Renal cortex interstitium (tissue), 11 donors: Measurements from ENCODE around the gene S1PR4. TPM values are rescaled to one million over a fixed set of nuclear protein-coding genes. Genes with fewer than 3 reads are reported as not detected.
"Not testable (repeated sequence)": the region's sequence is repeated elsewhere in the genome, so short reads cannot be mapped to it uniquely, and the experiment has no call there.

Source experiments
- DNase-seq, 11 donors: peaks; one replicate each; pipeline ENCODE4 v3.0.0-alpha.2; 2013; ENCODE audit warnings: low read depth in 9 of 11, low spot score in 4 of 11; ENCODE audit errors: extremely low read depth in 1 of 11
- polyA plus RNA-seq, 3 donors: library from polyadenylated mRNA; unstranded; fragments of 120-200 nt; gene quantifications; one replicate each; pipeline ENCODE4 v1.2.1, GENCODE V29; 2013; ENCODE audit not compliant: insufficient read length in 3 of 3

Gene S1PR4
- polyA plus RNA-seq, 3 donors, result 0.28 to 0.56 (median 0.34) TPM

DNA sequence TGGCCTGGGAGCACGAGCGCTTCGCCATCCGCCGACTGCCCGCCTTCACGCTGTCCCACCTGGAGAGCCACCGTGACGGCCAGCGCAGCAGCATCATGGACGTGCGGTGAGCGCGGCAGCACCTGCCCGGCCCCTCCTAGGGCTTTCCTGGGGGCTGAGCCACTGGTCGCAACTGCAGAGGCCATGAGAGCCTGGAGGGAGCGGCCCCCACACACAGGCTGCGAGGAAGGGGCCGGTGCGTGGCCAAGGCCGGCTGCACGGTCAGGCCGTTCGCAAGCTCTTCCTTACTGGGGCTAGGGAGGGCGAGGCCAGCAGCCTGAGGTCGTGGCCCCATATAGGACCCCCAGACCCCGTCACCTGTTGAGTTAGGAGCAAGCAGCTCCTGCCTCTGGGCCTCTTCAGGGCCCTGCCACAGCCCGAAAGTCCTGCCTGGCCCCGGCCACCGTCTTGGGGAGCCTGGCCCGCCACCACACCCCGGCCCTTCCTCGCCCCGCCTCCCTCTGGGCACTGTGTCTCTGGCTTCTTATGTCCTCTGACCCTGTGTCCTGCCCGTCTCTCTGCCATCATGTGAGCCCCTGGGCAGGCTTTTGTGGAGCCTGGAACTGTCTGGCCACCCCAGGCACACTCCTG is 26.2 kb downstream of the S1PR4 start:
- no peak for DNase-seq

DNA sequence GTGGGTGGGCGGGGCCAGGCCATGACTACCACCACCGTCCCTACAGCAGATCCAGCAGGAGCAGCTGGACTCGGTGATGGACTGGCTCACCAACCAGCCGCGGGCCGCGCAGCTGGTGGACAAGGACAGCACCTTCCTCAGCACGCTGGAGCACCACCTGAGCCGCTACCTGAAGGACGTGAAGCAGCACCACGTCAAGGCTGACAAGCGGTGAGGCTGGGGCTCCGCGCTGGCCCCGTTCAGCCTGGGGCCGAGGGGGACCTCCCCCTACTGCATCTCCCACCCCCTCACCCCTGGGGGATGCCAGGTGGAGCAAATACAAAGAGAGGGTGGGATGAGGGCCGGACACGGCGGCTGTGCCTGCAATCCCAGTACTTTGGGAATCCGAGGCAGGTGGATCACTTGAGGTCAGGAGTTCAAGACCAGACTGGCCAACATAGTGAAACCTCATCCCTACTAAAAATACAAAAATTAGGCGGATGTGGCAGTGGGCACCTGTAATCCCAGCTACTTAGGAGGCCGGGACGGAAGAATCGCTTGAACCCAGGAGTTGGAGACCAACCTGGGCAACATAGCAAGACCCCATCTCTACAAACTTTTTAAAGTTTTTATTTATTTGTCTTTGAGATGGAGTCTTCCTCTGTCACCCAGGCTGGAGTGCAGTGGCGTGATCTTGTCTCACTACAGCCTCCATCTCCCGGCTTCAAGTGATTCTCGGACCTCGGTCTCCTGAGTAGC is 27.8 kb downstream of the S1PR4 start:
- DNase-seq, result no peak

DNA sequence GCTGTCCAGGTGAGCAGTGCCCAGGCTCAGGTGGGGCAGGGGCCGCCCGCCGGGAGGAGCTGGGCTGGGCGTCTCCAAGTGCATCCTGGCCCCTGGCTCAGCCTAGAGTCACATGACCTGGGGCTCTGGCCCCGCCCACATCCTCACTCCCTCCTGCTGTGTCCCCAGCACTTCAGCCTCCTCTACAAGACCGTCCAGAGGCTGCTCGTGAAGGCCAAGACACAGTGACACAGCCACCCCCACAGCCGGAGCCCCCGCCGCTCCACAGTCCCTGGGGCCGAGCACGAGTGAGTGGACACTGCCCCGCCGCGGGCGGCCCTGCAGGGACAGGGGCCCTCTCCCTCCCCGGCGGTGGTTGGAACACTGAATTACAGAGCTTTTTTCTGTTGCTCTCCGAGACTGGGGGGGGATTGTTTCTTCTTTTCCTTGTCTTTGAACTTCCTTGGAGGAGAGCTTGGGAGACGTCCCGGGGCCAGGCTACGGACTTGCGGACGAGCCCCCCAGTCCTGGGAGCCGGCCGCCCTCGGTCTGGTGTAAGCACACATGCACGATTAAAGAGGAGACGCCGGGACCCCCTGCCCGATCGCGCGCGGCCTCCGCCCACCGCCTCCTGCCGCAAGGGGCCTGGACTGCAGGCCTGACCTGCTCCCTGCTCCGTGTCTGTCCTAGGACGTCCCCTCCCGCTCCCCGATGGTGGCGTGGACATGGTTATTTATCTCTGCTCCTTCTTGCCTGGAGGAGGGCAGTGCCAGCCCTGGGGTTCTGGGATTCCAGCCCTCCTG is 29.1 kb downstream of the S1PR4 start:
- DNase-seq, result no peak

DNA sequence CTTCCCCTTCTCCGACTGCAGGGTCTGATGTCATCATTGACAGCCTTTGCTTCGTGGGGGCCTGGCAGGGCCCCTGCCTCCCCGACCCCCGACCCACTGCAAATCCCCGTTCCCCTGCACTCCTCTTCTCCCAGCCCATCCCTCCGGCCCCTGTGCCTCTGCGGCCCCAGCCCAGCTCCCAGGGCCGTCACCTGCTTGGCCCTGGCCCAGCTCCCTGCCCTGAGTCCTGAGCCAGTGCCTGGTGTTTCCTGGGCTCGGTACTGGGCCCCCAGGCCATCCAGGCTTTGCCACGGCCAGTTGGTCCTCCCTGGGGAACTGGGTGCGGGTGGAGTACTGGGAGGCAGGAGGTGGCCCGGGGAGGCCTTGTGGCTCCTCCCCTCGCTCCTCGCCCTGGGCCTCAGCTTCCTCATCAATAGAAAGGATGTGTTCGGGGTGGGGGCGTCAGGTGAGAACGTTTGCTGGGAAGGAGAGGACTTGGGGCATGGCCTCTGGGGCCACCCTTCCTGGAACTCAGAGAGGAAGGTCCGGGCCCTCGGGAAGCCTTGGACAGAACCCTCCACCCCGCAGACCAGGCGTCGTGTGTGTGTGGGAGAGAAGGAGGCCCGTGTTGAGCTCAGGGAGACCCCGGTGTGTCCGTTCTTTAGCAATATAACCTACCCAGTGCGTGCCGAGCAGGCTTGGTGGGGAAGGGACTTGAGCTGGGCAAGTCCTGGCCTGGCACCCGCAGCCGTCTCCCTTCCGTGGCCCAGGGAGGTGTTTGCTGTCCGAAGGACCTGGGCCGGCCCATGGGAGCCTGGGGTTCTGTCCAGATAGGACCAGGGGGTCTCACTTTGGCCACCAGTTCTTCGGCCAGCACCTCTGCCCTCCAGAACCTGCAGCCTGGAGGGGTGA is 30.0 kb downstream of the S1PR4 start:
- no peak for DNase-seq

DNA sequence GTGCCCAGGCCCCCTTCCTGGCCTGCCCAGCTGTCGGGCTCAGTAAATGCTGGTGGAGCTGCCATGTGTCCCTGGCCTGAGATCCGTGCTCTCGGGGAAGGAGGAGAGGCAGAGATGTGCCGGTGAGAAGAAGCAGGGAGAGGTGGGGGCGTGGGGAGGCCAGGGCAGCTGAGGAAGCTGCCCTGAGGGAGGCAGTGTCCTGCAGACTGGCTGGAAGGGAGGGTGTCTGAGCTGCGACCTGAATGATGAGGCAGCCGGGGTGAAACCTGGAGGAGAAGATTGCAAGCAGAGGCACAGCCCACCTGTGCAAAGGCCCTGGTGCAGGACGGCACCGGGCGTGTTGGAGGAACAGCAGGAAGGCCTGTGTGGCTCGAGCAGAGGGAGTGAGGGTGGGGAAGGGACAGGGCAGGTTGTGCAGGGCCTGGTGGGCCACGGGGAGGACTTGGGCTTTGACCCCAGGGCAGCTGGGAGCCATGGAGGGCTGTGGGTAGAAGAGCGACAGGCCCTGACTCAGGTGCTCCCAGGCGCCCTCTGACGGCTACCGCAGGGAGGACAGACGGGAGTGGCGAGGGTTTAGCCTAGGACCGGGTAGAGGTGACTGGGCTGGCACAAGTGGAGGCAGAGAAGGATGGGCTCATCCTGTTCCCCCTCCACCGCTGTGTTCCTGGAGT is 31.9 kb downstream of the S1PR4 start:
- DNase-seq, result no peak

DNA sequence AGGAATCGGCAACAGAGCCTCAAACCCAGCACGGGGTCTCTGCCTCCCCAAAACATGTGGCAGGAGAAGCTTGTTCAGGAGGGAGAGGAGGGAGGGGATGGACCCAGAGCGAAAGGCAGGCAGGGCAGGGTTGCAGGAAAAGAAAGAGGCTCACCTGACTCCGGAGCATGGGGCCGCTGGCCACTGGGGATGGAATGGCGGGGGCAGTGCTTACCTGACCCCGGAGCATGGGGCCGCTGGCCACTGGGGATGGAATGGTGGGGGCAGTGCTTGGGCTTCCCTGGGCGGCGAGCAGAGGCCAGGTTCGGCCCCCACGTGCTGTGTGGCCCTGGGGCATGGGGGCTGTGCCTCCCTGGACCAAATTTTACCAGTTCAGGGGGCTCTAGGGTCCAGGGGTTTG is 32.6 kb downstream of the S1PR4 start:
- no peak for DNase-seq

DNA sequence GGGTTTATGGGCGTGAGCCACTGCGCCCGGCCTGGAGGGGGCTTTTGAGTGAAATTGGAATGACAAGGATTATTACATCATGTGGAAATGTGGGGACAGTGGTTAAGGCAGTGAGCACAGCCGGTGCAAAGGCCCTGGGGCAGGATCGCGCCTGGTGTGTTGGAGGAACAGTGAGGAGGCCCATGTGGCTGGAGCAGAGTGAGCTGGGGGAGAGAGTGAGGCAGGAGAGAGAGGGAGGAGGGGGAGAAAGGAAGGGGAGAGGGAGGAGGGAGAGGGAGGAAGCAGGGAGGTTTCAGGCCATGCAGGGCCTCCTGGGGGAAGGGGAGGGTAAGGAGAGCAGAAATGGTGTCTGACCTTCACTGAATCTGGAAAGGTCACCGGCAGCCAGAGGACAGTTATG is 34.6 kb downstream of the S1PR4 start:
- DNase-seq, result no peak

DNA sequence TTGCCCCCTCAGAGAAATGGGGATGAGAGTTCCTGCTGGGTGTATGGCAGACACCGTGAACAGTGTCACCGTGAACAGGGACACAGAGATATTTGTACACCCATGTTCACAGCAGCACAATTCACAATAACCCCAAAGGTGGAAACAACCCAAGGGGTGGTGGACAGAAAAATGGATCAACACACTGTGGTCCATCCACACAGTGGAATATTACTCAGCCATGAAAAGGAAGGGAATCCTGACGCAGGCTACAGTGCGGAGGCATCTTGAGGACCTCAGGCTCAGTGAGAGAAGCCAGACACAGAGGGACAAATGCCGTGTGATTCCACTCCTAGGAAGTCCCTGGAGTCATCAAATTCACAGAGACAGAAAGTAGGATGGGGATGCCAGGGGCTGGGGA is 38.3 kb downstream of the S1PR4 start:
- DNase-seq, result no peak

DNA sequence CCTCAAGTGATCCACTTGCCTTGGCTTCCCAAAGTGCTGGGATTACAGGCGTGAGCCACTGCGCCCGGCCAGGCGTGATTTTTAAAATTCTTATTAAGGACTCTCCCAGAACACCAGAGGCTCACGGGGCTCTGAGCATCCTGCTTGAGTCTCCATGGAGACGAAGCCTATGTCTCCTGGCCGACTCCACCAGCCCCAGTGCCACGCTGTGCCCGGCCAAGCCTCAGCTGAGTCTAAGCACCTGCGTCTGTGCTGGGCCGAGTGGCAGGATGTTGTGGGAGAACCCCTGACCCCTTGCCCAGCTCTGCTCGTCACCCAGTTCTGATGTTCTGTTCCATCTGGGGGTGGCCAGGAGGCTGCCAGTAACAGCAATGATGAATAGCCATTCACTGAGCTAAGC is 42.0 kb downstream of the S1PR4 start:
- DNase-seq, result no peak

DNA sequence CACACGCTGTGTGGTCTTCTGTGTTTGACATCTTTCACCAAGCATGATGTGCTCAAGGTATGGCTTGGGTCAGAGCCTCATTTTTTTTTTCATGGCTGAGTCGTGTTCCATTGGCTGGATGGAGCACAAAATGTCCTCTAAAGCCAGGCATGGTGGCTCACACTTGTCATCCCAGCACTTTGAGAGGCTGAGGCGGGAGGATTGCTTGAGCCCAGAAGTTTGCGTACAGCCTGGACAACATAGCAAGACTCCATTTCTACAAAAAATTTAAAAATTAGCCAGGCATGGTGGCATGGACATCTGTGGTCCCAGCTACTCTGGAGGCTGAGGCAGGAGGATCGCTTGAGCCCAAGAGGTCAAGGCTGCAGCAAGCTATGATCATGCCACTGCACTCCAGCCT is 43.0 kb downstream of the S1PR4 start:
- not testable (repeated sequence) for DNase-seq

DNA sequence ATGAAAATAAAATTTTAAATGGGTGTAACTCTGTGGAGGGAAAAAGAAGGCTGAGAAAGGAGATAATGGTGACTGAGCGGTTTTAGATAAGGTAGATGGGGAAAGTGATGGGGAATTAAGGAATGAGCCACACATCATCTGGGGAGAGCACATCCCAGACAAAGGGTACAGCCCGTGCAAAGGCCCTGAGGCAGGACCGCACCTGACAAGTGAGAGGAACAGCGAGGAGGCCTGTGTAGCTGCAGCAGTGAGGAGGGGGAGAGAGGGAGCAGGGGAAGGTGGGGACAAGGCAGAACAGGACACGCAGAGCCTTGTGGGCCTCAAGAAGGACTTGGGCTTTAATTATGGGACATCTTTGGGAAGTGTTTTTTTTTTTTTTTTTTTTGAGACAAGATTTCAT is 44.1 kb downstream of the S1PR4 start:
- DNase-seq, result no peak

DNA sequence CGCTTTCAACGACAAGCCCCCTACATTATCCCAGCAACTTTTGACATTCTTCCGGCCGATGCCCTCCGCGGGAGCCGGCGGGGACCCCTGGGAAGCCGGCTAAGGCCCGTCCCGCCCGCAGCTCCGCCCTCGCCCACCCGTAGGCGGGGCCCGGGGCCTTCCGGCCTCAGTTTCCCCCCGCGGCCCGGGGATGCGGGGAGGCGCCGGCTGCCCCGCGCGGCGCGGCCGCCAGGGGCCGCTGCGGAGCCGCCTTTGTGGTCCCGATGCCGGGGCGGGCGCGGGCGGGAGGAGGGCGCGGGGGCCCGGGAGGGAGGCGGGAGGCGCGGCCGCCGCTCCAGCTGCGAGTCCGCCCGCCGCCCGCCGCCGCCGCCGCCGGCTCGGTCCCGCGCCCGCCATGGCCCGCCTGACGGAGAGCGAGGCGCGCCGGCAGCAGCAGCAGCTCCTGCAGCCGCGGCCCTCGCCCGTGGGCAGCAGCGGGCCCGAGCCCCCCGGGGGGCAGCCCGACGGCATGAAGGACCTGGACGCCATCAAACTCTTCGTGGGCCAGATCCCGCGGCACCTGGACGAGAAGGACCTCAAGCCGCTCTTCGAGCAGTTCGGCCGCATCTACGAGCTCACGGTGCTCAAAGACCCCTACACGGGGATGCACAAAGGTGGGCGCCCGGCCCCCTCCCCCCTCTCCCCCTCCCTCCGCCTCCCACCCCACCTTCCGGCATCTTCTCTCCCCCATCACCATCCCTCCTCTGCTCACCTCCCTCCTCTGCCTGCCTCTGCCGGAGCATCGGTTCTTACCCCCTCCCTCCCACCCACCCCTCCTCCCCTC is 46.0 kb downstream of the S1PR4 start, which contains the start of gene CELF5:
Gene CELF5, plus strand, starts transcription at position 316 of the 823 bp plus-strand sequence. Its CDS starts 79 bp downstream, at position 395.
- peak in 6 of 11 donors; percentile 34 to 56 (median 50) for DNase-seq

DNA sequence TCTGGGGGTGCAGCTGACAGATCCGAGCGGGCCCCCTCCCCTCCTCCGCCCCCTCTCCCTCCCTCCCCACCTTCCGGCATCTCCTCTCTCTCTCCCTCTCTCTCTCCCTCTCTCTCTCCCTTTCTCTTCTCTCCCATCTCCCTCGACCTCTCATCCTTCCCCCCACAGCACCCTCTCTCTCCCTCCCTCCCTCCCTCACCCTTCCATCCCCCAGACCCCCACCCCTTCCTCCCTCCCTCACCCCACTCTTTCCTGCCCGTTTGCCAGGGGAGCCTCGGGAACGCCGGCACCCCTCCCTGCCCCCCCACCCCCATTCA is 46.6 kb downstream of the S1PR4 start:
- DNase-seq, result no peak

DNA sequence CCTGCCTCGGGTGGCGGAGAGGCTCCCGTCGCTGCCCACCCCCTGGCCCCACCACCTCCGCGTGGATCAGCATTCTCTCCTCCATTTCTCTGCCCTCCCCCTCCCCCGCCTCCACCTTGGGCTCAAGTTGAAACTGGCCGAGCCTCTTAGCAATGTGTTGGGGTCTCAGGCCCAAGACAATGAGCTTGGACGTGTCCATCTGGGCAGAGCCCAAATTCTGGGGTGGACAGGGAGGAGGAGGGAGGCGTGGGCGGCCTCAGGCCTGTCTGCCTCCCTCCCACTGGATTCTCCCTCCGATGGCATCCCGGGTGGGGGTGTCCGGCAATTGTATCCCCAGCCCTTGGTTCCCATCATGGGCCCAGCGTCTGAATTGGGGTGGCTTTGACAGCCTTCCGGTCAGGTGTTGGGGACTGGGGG is 47.1 kb downstream of the S1PR4 start:
- DNase-seq, result no peak

DNA sequence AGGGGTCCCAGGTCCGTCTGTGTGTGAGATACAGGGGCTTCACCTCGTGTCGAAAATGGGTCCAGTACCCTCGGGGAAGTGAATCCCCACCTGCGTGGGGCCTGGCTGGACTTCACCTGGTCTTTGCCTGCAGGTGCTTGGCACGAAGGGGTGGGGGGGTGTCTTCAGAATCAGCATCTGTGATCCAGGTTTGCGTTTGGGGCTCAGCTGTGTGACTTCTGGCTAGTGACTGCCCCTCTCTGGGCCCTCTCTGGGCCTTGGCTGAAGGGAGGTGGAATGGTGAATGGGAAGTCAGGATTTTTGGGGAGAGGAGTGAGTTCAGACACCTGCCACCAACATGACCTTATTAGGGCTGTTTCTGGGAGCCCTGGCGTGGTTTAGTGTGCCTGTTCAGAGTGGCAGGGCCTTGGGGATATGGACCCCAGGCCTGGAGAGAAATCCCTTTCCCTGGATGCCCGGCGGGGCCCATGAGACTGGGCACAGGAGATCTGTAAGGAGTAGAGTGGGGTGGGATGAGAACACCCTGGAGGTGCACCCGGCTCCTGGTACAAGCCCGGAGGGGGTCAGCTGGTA is 48.6 kb downstream of the S1PR4 start:
- DNase-seq, result no peak

DNA sequence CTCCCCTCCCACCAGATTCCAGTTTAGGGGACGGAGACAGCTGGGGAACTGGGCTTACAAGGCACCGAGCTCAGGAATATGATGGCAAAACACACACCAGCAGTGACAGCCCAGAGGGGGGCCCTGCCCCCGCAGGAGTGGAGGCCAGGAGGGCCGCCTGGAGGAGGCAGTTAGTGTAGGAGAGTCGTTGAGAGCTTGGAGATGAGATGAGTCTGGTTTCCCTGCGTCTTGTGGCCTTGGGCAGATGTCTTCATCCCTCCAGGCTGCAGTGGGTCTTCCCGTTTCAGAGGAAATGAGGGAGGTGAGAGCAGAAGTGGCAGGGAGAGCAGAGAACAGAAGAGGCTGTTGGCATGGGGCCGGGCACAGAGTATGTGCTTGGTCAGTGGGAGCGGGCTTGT is 50.8 kb downstream of the S1PR4 start:
- DNase-seq, result no peak
